Renal pelvis (tissue), 12 donors: ENCODE measurements around the gene MRPL49. TPM values are rescaled to one million over a fixed set of nuclear protein-coding genes. Genes with fewer than 3 reads are reported as not detected.

ENCODE experiments used
- DNase-seq: peaks from one replicate; pipeline ENCODE4 v3.0.0-alpha.2; 2013
- long read RNA-seq, 16 experiments: transcript quantifications; one replicate each; lab custom pipeline, GENCODE V29; 2026
- polyA plus RNA-seq, 3 donors: library from polyadenylated mRNA; unstranded; fragments of 120-200 nt; gene quantifications; one replicate each; pipeline ENCODE4 v1.2.1, GENCODE V29; 2013; ENCODE audit not compliant: insufficient read length in 3 of 3

MRPL49 gene
- polyA plus RNA-seq: 10 to 100 TPM; 58.8 to 63.2 (median 63.2) TPM
- long read RNA-seq, donor 1, transcript MRPL49-201 (4 exons, 2,019 nt): major isoform, 37 of 57 reads
- long read RNA-seq, donor 1, partial matches to known transcripts: 13 of 57 reads
- long read RNA-seq, donor 1, other reads (novel, unspliced or antisense): 5 of 57 reads
- long read RNA-seq, donor 2, transcript MRPL49-201 (4 exons, 2,019 nt): major isoform, 32 of 41 reads
- long read RNA-seq, donor 2, partial matches to known transcripts: 0 of 41 reads
- long read RNA-seq, donor 2, other reads (novel, unspliced or antisense): 5 of 41 reads
- long read RNA-seq, donor 3, transcript MRPL49-201 (4 exons, 2,019 nt): major isoform, 23 of 79 reads
- long read RNA-seq, donor 3, partial matches to known transcripts: 53 of 79 reads
- long read RNA-seq, donor 3, other reads (novel, unspliced or antisense): 0 of 79 reads
- long read RNA-seq, donor 4, transcript MRPL49-201 (4 exons, 2,019 nt): major isoform, 33 of 172 reads
- long read RNA-seq, donor 4, partial matches to known transcripts: 138 of 172 reads
- long read RNA-seq, donor 4, other reads (novel, unspliced or antisense): 0 of 172 reads
- long read RNA-seq, donor 5, transcript MRPL49-201 (4 exons, 2,019 nt): major isoform, 12 of 13 reads
- long read RNA-seq, donor 5, partial matches to known transcripts: 0 of 13 reads
- long read RNA-seq, donor 5, other reads (novel, unspliced or antisense): 0 of 13 reads
- long read RNA-seq, donor 6, transcript MRPL49-201 (4 exons, 2,019 nt): major isoform, 23 of 24 reads
- long read RNA-seq, donor 6, partial matches to known transcripts: 0 of 24 reads
- long read RNA-seq, donor 6, other reads (novel, unspliced or antisense): 0 of 24 reads
- long read RNA-seq, donor 7, transcript MRPL49-202 (4 exons, 2,065 nt): minor isoform, 5 of 46 reads
- long read RNA-seq, donor 7, transcript MRPL49-201 (4 exons, 2,019 nt): major isoform, 37 of 46 reads
- long read RNA-seq, donor 7, partial matches to known transcripts: 0 of 46 reads
- long read RNA-seq, donor 7, other reads (novel, unspliced or antisense): 0 of 46 reads
- long read RNA-seq, donor 8, transcript MRPL49-201 (4 exons, 2,019 nt): major isoform, 6 of 7 reads
- long read RNA-seq, donor 8, partial matches to known transcripts: 0 of 7 reads
- long read RNA-seq, donor 8, other reads (novel, unspliced or antisense): 0 of 7 reads
- long read RNA-seq, donor 9, transcript MRPL49-201 (4 exons, 2,019 nt): major isoform, 24 of 3,503 reads
- long read RNA-seq, donor 9, transcript MRPL49-202 (4 exons, 2,065 nt): minor isoform, 7 of 3,503 reads
- long read RNA-seq, donor 9, partial matches to known transcripts: 928 of 3,503 reads
- long read RNA-seq, donor 9, other reads (novel, unspliced or antisense): 2,544 of 3,503 reads
- long read RNA-seq, donor 10, transcript MRPL49-201 (4 exons, 2,019 nt): major isoform, 23 of 167 reads
- long read RNA-seq, donor 10, partial matches to known transcripts: 135 of 167 reads
- long read RNA-seq, donor 10, other reads (novel, unspliced or antisense): 5 of 167 reads
- long read RNA-seq, donor 11, transcript MRPL49-201 (4 exons, 2,019 nt): major isoform, 20 of 24 reads
- long read RNA-seq, donor 11, partial matches to known transcripts: 0 of 24 reads
- long read RNA-seq, donor 11, other reads (novel, unspliced or antisense): 0 of 24 reads
- long read RNA-seq, donor 12, transcript MRPL49-201 (4 exons, 2,019 nt): major isoform, 34 of 34 reads
- long read RNA-seq, donor 12, partial matches to known transcripts: 0 of 34 reads
- long read RNA-seq, donor 12, other reads (novel, unspliced or antisense): 0 of 34 reads
- long read RNA-seq, donor 13, transcript MRPL49-201 (4 exons, 2,019 nt): major isoform, 12 of 12 reads
- long read RNA-seq, donor 13, partial matches to known transcripts: 0 of 12 reads
- long read RNA-seq, donor 13, other reads (novel, unspliced or antisense): 0 of 12 reads
- long read RNA-seq, donor 14: 0 reads
- long read RNA-seq, donor 15, transcript MRPL49-201 (4 exons, 2,019 nt): major isoform, 30 of 34 reads
- long read RNA-seq, donor 15, partial matches to known transcripts: 0 of 34 reads
- long read RNA-seq, donor 15, other reads (novel, unspliced or antisense): 0 of 34 reads
- long read RNA-seq, donor 16, transcript MRPL49-201 (4 exons, 2,019 nt): major isoform, 31 of 32 reads
- long read RNA-seq, donor 16, partial matches to known transcripts: 0 of 32 reads
- long read RNA-seq, donor 16, other reads (novel, unspliced or antisense): 0 of 32 reads

DNA sequence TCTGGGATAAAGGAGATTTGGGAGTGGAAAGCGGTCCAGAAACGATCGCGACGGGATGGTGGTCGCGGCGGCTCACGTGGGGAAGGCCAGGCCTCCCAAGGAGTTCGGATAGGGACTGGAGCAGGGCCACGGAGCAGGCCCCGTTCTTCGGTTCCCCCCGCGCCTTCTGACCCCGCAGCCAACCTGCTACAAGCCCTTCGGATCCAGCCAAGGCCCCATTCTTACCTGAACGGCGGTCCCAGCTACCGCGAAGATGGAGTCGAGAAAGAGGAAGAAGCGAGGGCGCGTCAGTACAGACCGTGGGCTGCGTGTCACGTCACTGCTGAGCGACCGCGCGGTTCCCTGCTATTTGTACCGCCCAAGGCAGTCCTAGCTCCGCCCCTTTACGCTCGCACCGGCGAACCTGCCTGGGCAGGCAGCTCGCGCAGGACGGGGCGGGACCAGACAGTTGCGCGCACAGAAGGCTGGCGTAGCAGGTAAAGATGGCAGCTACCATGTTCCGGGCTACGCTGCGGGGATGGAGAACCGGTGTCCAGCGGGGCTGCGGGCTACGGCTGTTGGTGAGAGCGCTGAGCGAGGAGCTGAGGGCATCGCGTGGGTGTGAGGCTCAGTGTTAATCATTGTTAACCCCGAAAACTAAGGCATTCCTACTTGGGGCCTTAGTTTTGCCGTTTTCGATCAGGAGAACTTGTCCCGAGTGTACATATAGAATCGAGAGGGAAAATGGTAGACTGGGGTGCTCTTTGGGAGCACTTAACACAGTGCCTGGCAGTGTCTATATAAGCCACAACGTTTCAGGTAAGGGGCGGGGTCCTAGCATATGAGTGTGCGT is at the start of gene MRPL49, which contains the start of gene FAU:
TSS of gene MRPL49 (plus strand) at position 457 of the 832 bp plus-strand sequence. CDS start at position 483, 26 bp downstream.
TSS of gene FAU (minus strand) at position 270 of the 832 bp plus-strand sequence. CDS start 321 bp downstream, outside the sequence.
- DNase-seq: peak; percentile 96

DNA sequence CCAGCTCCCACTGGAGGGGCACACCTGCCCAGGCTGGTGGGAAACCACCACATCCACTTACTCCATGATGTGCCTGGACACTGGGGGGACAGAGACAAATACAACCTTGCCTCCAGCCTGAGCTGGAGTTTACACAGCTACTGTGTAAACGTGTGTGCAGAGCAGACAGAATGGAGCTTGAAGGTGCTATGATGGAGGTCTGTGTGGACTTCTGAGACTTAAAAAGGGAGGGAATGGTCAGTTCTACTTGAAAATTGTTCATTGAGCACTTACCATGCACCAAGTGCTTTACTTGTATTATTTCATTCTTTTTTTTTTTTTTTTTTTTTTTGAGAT is 49.5 kb upstream of the MRPL49 start:
- no peak for DNase-seq

DNA sequence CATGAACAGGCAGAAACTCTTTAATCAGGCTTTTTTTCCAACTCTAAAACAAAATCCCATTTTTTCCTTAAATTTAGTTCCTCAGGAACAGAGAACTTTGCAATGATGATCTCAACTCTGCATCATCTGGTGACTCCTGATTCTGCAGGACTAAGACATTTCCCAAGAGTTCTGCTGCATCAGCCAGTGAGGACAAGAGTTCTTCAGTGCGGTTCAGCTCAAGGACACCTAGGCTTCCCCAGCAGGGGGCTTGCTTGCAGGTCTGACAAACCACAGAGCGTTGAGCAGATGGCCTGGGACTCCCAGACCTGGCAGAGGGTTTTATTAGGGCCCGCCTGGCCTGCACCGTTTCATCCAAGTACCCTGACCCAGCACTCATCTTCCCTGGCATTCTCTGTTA is 44.7 kb upstream of the MRPL49 start:
- no peak for DNase-seq

DNA sequence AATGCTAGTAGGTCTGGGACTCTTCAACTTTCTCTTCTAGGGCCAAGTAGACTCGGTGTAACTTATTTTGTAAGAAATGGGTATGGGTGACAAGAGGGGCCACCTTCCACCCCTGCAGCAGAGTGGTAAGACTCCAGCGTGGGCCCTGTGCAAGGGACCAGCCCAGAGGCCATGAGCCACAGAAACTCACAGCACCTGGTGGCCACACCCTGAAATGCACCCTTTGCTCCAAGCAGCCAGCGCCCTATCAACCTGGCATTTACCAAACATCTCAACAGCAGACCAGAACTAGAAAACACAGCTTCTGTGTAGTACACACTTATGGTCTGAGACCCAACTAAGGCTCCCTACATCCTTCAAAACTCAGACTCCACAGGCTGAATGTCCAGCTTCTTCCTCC is 44.0 kb upstream of the MRPL49 start:
- DNase-seq: no peak

DNA sequence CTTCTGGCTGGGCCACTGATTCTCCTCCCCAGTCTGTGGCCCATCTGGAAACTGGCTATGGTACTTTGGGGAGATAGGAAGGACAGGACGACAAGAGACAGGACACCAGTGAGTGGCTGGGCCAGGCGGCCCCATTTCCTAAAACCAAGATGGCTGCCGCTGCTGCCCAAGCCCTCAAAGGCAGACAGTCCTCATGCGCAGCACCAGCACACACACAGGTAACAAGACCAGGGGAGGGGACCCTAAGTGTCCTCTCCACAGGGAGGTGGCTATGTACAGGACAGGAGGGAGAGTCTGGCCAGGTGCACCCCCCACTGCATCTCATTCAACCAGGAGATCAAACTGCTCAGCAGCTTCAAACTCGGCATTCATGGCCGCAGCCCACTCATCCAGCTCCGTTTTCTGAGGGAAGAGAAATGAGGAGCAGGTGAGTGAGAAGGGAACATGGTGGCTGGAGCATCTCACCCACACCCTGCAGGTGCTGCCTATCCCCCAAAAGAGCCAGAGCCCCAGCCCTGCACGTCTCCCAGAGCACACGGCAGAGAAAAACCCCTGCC is 43.3 kb upstream of the MRPL49 start:
- no peak for DNase-seq

DNA sequence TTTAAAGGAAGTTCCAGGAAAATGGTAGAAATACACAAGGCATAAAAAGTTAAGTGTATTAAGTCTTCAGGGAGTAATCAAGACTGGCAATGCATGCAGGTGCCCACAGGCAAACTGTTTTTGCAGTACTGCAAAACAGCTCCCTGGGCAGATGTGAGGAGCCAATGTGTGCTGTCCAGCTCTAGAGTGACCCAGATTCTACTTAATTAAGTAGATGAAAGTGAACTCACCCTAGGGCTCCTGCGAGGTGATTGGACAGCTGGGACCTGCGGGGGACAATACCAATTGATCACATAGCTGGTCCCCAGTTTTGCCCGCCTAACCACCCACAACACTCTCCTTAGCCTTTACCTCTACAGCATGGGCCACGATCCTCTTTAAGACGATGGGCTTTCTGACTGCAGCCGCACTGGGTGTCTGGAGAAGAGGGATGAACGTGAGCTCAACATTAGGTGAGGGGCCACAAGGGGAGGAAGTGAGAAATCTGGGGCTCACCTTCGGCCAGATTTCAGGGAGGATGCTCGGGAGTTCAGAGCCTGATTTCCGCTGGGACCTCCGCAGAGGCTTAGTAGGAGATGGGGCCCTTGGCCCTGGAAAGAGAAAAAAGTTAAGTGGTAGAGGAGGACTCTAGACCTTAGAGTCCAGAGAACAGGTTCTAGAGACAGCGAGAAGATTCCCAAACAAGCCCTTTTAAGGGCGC is 38.8 kb upstream of the MRPL49 start:
- no peak for DNase-seq

DNA sequence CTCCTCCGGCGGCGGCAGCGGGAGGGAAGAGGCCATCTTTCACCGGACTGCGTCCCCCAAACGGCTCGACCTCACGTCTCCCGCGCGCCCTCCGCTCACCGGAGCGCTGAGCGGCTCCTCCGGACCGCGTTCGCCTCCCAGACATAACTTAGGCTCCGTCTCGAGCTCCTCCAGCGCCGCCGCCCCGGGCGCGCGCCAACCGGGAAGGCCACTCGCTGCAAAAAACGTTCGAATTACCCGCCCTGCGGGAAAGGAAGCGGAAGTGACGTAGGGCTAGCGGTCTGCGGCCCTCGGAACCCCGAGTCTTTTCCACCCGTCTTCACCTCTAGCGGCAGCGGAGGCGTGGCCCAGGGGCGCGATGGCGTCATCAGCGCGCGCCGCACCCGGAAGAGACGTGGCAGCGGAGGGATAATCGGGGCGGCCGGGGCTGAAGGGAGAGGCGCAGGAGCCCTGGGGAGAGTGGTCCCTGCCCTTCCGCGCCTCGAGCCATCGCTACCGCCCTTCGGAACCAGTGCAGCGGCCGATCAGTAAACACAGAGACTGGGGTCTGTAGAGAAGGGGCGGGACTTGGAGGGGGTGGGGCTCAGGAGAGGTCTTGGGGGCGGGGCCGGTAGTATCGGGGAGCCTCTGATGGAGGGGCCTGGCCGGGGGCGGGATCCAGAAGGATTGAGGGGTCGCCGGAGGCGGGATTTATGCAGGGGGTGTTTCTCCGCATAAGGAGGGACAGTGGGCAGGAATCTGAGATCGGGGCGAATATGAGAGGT is 38.1 kb upstream of the MRPL49 start, which contains the start of the genes CDCA5 and ZFPL1:
TSS of gene CDCA5 (minus strand) at position 207 of the 764 bp plus-strand sequence. CDS start at position 145, 62 bp downstream.
TSS of gene ZFPL1 (plus strand) at position 389 of the 764 bp plus-strand sequence. CDS start 477 bp downstream, outside the sequence.
- DNase-seq: peak; percentile 95

DNA sequence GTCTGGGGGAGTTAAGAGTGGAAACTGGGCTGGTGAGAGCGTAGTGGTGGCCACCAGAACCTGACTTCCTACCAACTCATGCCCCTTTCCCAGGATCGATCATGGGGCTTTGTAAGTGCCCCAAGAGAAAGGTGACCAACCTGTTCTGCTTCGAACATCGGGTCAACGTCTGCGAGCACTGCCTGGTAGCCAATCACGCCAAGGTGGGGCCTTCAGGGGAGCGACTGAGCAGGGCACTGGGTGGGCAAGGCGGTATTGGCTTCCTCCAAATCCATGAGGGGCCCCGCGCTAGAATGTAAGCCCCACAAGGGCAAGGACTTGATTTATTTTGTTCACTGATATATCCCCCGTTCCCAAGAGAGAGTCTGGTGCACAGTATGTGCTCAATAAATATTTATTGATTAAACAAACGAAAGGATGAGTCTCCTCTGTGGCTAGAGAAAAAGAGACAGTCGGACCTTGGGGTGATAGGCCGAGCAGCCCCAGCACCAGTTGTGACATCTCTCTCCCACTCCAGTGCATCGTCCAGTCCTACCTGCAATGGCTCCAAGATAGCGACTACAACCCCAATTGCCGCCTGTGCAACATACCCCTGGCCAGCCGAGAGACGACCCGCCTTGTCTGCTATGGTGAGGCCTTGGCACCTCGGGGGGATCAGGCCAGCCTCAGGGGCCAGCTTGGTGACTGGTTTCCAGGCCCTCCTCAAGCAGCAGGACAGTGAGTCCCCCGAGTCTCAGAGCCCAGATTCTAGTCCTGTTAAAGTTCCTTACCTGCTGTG is 37.3 kb upstream of the MRPL49 start:
- no peak for DNase-seq

DNA sequence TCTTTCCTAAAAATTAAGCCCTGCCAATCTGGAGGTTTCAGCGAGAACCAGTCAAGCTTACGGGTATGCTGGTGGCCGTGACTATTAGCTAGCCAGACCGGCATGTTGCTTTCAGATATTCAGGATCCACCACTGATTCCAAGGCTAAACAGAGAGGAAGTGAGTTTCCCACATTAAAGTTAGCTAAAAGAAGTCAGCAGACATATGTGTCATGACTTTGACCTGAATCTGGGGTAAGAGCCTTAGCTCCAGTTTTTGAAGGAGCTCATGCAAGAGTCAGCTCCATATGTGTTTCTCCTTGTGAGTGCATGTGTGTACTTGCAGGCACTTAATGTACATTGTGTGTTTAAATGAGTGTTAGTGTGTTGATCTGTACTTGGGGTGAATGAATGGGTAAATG is 36.7 kb upstream of the MRPL49 start:
- no peak for DNase-seq

DNA sequence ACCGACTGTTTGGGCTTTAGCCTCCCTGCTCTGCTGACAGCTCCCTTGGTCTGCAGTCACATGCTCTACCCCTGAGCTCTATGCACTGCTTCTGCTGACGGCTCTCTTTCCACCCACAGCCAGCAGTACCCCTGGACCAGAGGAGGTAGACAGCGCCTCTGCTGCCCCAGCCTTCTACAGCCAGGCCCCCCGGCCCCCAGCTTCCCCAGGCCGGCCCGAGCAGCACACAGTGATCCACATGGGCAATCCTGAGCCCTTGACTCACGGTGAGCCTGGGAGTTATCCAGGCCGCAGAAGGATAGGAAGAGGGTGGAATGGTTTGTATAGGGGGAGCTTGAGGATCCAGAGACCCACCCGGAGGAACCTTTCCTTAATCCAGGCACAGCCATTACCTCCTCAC is 35.3 kb upstream of the MRPL49 start:
- DNase-seq: no peak

DNA sequence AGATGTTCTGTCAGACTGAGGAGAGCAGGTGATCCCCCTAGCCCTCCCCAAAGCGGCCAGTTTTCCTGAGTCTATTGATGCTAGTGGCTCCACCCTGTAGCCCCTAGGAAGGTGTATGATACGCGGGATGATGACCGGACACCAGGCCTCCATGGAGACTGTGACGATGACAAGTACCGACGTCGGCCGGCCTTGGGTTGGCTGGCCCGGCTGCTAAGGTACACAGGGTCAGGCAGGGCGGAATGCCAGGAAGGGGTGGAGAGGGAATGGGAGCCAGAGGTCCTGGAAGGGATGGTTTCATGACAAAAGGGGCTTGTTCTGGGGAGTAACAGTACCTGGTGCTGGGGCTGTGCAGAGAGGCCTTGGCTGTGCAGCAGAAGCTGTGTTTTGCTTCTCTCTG is 34.9 kb upstream of the MRPL49 start:
- no peak for DNase-seq

DNA sequence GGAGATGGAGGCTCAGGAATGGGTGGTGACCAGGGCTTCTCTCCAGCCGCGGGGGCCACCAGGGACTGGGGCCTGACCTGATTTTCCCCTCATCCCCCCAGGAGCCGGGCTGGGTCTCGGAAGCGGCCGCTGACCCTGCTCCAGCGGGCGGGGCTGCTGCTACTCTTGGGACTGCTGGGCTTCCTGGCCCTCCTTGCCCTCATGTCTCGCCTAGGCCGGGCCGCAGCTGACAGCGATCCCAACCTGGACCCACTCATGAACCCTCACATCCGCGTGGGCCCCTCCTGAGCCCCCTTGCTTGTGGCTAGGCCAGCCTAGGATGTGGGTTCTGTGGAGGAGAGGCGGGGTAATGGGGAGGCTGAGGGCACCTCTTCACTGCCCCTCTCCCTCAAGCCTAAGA is 34.3 kb upstream of the MRPL49 start:
- no peak for DNase-seq

DNA sequence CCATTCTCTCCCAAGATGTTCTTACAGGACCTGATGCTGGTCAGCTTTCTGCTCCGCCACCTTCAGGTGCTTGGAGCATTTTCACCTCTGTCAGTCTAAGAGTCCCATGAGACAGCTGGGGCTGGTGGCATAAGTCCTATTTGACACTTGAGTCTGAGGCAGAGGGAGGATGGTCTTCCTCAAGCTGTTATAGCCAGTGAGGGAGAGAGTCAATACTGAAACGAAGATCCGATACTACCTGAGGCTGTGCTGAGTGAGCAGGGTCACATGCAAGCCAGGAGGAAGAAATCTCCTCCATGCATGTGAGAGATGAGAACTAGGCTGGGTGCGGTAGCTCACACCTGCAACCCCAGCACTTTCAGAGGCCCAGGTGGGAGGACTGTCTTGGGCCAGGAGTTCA is 32.5 kb upstream of the MRPL49 start:
- DNase-seq: no peak

DNA sequence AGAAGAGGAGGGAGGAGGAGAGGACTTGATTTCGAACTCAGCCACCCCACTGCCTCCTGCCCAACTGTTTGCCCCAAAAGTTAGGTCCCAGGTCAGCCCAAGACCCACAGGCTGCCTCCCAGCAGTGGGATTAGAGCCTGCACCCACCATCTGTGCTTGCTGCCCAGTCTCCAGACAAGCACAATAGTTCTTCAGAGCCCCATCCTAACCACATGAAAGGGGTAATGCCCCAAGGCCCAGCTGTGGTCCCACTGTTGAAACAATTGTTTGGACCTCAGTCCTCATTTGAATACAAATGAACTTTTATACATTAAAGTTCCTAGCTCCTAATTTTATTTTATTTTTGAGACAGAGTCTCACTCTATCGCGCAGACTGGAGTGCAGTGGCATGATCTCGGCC is 31.5 kb upstream of the MRPL49 start:
- DNase-seq: no peak

DNA sequence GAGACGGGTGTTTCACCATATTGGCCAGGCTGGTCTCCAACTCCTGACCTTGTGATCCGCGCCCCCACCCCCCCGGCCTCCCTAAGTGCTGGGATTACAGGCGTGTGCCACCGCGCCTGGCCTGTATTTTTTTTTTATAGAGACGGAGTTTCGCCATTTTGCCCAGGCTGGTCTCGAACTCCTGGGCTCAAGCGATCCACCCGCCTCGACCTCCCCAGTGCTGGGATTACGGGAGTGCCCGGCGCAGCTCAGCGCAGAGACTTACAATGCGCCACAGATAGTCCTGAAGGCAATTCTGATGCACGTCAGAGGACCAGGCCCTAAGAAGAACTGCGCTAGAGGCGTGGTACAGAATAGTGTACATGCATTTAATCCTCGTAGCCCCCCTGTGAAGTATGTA is 26.7 kb upstream of the MRPL49 start:
- DNase-seq: no peak
